Neural progenitor cell (in vitro differentiated cells): Measurements from ENCODE around the gene RGMA. TPM values are rescaled to one million over a fixed set of nuclear protein-coding genes. Genes with fewer than 3 reads are reported as not detected.

Experiments
- DNase-seq: peaks from one replicate; pipeline ENCODE4 v3.0.0-alpha.2; 2016; ENCODE audit warnings: low spot score
- H2AFZ ChIP-seq: fragments of 200-600 bp; sonication (generic); replicated peaks from 2 replicates; pipeline ENCODE4 v1.6.1; 2016; ENCODE audit warnings: antibody characterized with exemption
- H3F3A ChIP-seq: fragments of 200-600 bp; sonication (generic); 2 replicates; pipeline ENCODE4 v1.6.1; 2016; ENCODE audit warnings: antibody characterized with exemption, low read depth
- H3K27ac ChIP-seq: fragments of 200-600 bp; sonication (generic); 2 replicates; pipeline ENCODE4 v1.5.1; 2016; ENCODE audit warnings: mild to moderate bottlenecking
- H3K27me3 ChIP-seq: fragments of 200-600 bp; sonication (generic); 2 replicates; pipeline ENCODE4 v1.6.1; 2016; ENCODE audit warnings: mild to moderate bottlenecking, moderate library complexity
- H3K36me3 ChIP-seq: fragments of 200-600 bp; sonication (generic); 2 replicates; pipeline ENCODE4 v1.5.1; 2016
- H3K4me1 ChIP-seq: fragments of 200-600 bp; sonication (generic); 2 replicates; pipeline ENCODE4 v1.6.1; 2016; ENCODE audit warnings: mixed run types
- H3K4me2 ChIP-seq: fragments of 200-600 bp; sonication (generic); 2 replicates; pipeline ENCODE4 v1.6.1; 2016
- H3K4me3 ChIP-seq: fragments of 200-600 bp; sonication (generic); 2 replicates; pipeline ENCODE4 v1.5.1; 2016
- H3K79me2 ChIP-seq: fragments of 200-600 bp; sonication (generic); 2 replicates; pipeline ENCODE4 v1.6.1; 2016; ENCODE audit warnings: low read depth
- H3K9ac ChIP-seq: fragments of 200-600 bp; sonication (generic); 2 replicates; pipeline ENCODE4 v1.6.1; 2016
- H3K9me3 ChIP-seq: fragments of 200-600 bp; sonication (generic); 2 replicates; pipeline ENCODE4 v1.5.1; 2016; ENCODE audit warnings: low read depth
- H4K20me1 ChIP-seq: fragments of 200-600 bp; sonication (generic); 2 replicates; pipeline ENCODE4 v1.6.1; 2016; ENCODE audit warnings: low read depth
- H3K27ac Mint-ChIP-seq: 3 replicates; pipeline ENCODE4 v1.8.0; 2021; ENCODE audit warnings: mixed read lengths
- H3K27me3 Mint-ChIP-seq: 2 replicates; pipeline ENCODE4 v1.8.0; 2022; ENCODE audit warnings: low read depth, mild to moderate bottlenecking, inconsistent platforms, moderate library complexity, mixed read lengths; ENCODE audit not compliant: insufficient read depth
- H3K36me3 Mint-ChIP-seq: 3 replicates; pipeline ENCODE4 v1.8.0; 2021; ENCODE audit warnings: mixed read lengths
- H3K4me1 Mint-ChIP-seq: 3 replicates; pipeline ENCODE4 v1.8.0; 2021; ENCODE audit warnings: mixed read lengths
- H3K4me3 Mint-ChIP-seq: 3 replicates; pipeline ENCODE4 v1.8.0; 2021; ENCODE audit warnings: mild to moderate bottlenecking, moderate library complexity, mixed read lengths
- H3K9me3 Mint-ChIP-seq: 3 replicates; pipeline ENCODE4 v1.8.0; 2020; ENCODE audit warnings: mixed read lengths
- EZH2 ChIP-seq: fragments of 200-600 bp; sonication (generic); IDR thresholded peaks from 2 replicates; pipeline ENCODE4 v1.6.1; 2017; ENCODE audit warnings: antibody characterized with exemption, mild to moderate bottlenecking, moderate library complexity
- EZH2phosphoT487 ChIP-seq: fragments of 200-600 bp; sonication (generic); IDR thresholded peaks from 2 replicates; pipeline ENCODE4 v1.6.1; 2017; ENCODE audit warnings: antibody characterized with exemption
- total RNA-seq: library from RNA; depleted of rRNA; stranded (reverse); fragments of >200 nt; gene quantifications from 2 replicates; pipeline ENCODE4 v1.2.3, GENCODE V29; 2015; ENCODE audit warnings: low replicate concordance
- TF ChIP-seq, protein P1 (sequence below): fragments of 200-600 bp; sonication (generic); IDR thresholded peaks from 2 replicates; pipeline ENCODE4 v1.5.1; 2017; ENCODE audit warnings: antibody characterized with exemption, mild to moderate bottlenecking

The RGMA gene
- total RNA-seq, 1 donor from 2014 or later = 41.4 TPM

DNA sequence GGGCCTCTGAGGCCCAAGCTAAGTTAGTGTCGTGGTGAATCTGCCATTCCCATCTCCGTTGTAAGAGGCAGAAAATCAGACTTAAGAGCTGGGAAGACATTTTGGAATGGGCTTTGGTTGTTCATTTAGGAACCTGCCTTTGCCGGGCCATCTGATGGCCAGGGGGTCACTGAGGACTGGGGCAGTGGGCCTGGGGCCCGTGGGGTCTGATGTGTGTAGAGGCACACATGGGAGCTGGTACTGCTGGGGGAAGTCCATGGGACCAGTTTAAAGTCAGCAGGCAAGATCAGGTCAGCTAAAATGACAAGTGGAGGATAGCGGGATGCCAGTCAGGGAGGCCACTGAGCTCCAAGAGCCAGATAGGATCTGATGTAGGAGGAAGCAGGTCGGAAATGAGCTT lies 38.3 kb upstream of the RGMA start:
- H3K4me2 ChIP-seq = no peak overlapping the region
- H3K4me3 Mint-ChIP-seq = no peak overlapping the region

DNA sequence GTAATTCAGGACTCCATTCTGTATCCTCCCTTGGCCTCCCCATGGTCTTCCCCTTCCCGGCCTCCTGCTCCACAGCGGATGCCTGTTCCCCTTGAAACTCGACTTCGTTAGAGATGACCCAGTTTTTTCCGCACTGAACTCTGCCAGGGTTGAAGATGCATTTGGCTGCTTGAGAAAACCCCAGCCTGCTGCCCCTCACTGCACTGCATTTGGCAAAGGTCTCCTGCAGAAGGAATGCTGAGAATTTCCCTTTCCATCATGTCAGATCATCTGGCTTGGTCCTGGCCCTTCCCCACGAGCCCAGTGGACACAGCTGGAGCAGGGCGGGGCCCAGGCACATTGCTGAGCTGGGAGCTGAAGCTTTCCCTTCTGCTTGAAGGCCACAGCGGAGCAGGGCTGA lies 37.6 kb upstream of the RGMA start:
- H3K36me3 Mint-ChIP-seq = peaks cover 2% of the 10 kb centered on the region
- Histone ChIP-seq H2AFZ (no peak overlapping the region), H3K4me1 (peaks cover 33% of the 10 kb centered on the region), H3F3A (peaks cover 7% of the 10 kb centered on the region), H3K4me2 (no peak overlapping the region), H3K27ac (no peak overlapping the region), H4K20me1 (no peaks in the 10 kb centered on the region), H3K4me3 (no peak overlapping the region), H3K9ac (no peak overlapping the region), H3K9me3 (no peaks in the 10 kb centered on the region), H3K36me3 (no peaks in the 10 kb centered on the region), H3K79me2 (no peaks in the 10 kb centered on the region), H3K27me3 (no peaks in the 10 kb centered on the region)
- no peak overlapping the region for H3K27ac Mint-ChIP-seq
- peaks cover 2% of the 10 kb centered on the region for H3K9me3 Mint-ChIP-seq
- peaks cover 2% of the 10 kb centered on the region for H3K27me3 Mint-ChIP-seq
- DNase-seq = no peak
- no peak overlapping the region for H3K4me3 Mint-ChIP-seq
- TF ChIP-seq EZH2 (no peak), EZH2phosphoT487 (no peak)
- TF ChIP-seq, protein P1, sequence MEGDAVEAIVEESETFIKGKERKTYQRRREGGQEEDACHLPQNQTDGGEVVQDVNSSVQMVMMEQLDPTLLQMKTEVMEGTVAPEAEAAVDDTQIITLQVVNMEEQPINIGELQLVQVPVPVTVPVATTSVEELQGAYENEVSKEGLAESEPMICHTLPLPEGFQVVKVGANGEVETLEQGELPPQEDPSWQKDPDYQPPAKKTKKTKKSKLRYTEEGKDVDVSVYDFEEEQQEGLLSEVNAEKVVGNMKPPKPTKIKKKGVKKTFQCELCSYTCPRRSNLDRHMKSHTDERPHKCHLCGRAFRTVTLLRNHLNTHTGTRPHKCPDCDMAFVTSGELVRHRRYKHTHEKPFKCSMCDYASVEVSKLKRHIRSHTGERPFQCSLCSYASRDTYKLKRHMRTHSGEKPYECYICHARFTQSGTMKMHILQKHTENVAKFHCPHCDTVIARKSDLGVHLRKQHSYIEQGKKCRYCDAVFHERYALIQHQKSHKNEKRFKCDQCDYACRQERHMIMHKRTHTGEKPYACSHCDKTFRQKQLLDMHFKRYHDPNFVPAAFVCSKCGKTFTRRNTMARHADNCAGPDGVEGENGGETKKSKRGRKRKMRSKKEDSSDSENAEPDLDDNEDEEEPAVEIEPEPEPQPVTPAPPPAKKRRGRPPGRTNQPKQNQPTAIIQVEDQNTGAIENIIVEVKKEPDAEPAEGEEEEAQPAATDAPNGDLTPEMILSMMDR = no peak
- peaks cover 54% of the 10 kb centered on the region for H3K4me1 Mint-ChIP-seq

More for the DNA sequence above, 38.3 kb upstream of the RGMA start:
- Histone ChIP-seq H3K27ac (no peak overlapping the region), H3F3A (peaks cover 7% of the 10 kb centered on the region), H3K27me3 (no peaks in the 10 kb centered on the region), H3K9ac (no peak overlapping the region), H3K9me3 (no peaks in the 10 kb centered on the region), H3K4me3 (no peak overlapping the region), H4K20me1 (no peaks in the 10 kb centered on the region), H3K79me2 (no peaks in the 10 kb centered on the region), H3K36me3 (no peaks in the 10 kb centered on the region), H2AFZ (no peak overlapping the region), H3K4me1 (peaks cover 30% of the 10 kb centered on the region)
- Mint-ChIP-seq H3K4me1 (peaks cover 54% of the 10 kb centered on the region), H3K27ac (no peak overlapping the region), H3K36me3 (peaks cover 2% of the 10 kb centered on the region), H3K27me3 (peaks cover 2% of the 10 kb centered on the region), H3K9me3 (peaks cover 2% of the 10 kb centered on the region)
- no peak for DNase-seq
- TF ChIP-seq EZH2phosphoT487 (no peak), EZH2 (no peak)
- TF ChIP-seq, protein P1 = no peak

DNA sequence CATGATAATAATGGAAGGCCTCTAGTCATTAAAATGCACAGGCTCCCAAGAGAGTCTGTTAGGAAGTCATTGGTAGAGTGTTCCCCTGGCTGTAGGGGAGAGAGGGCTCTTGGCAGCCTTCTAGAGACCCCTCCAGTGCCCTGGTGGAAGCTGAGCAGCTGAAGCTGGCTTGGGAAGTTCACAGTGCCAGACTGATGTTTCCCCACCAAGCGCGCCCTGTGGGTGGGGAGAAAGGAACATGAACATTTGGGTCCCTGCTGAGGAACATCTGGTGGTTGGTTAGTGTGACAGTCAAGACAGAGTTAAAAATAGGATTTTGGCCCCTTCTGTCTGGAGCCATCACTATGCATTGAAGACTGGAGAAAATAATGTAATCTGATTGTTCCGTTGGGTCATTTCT lies 37.1 kb upstream of the RGMA start:
- Mint-ChIP-seq H3K4me1 (peaks cover 57% of the 10 kb centered on the region), H3K27ac (peak overlapping the region; percentile 50), H3K36me3 (peaks cover 2% of the 10 kb centered on the region), H3K4me3 (no peak overlapping the region), H3K27me3 (peaks cover 2% of the 10 kb centered on the region), H3K9me3 (peaks cover 2% of the 10 kb centered on the region)
- Histone ChIP-seq H3K79me2 (no peaks in the 10 kb centered on the region), H3K36me3 (no peaks in the 10 kb centered on the region), H2AFZ (no peak overlapping the region), H3K4me2 (no peak overlapping the region), H4K20me1 (no peaks in the 10 kb centered on the region), H3F3A (peaks cover 7% of the 10 kb centered on the region), H3K27ac (no peak overlapping the region), H3K9me3 (no peaks in the 10 kb centered on the region), H3K4me1 (peaks cover 37% of the 10 kb centered on the region), H3K27me3 (no peaks in the 10 kb centered on the region), H3K9ac (no peak overlapping the region), H3K4me3 (no peak overlapping the region)
- DNase-seq = no peak
- TF ChIP-seq, protein P1 = no peak
- no peak for TF ChIP-seq EZH2phosphoT487
